Mesenchymal stem cell (in vitro differentiated cells and primary cell): Measurements from ENCODE around the gene COX19.

Experiments used
- DNase-seq: peaks from one replicate; pipeline ENCODE4 v3.0.0-alpha.2; 2013
- H2AFZ ChIP-seq: one replicate; pipeline ENCODE4 v1.6.1; 2013; ENCODE audit warnings: low read depth, mild to moderate bottlenecking, control low read depth, inconsistent platforms, low read length, moderate library complexity
- H2AK5ac ChIP-seq: 2 replicates; pipeline ENCODE4 v1.6.1; 2013; ENCODE audit warnings: low read length, moderate library complexity, mild to moderate bottlenecking, inconsistent platforms; ENCODE audit not compliant: severe bottlenecking
- H2BK120ac ChIP-seq: one replicate; pipeline ENCODE4 v1.6.1; 2013; ENCODE audit warnings: low read depth, mild to moderate bottlenecking, inconsistent platforms, low read length, moderate library complexity
- H2BK12ac ChIP-seq, 2 experiments: one replicate each; pipeline ENCODE4 v1.6.1; 2013; ENCODE audit warnings: inconsistent platforms in 2 of 2, low read length in 2 of 2, mild to moderate bottlenecking in 2 of 2, moderate library complexity in 2 of 2, control low read depth in 1 of 2
- H2BK15ac ChIP-seq: one replicate; pipeline ENCODE4 v1.6.1; 2013; ENCODE audit warnings: mild to moderate bottlenecking, low read depth, inconsistent platforms; ENCODE audit not compliant: poor library complexity, severe bottlenecking
- H2BK5ac ChIP-seq: 2 replicates; pipeline ENCODE4 v1.6.1; 2013; ENCODE audit warnings: low read depth, mild to moderate bottlenecking, low read length, control low read depth, inconsistent platforms; ENCODE audit not compliant: poor library complexity, severe bottlenecking
- H3K14ac ChIP-seq, 2 experiments: one replicate each; pipeline ENCODE4 v1.6.1; 2013; ENCODE audit warnings: inconsistent platforms in 2 of 2, low read length in 2 of 2, control low read depth in 1 of 2, mild to moderate bottlenecking in 1 of 2, moderate library complexity in 1 of 2
- H3K18ac ChIP-seq, 2 experiments: one replicate each; pipeline ENCODE4 v1.6.1; 2013; ENCODE audit warnings: inconsistent platforms in 2 of 2, low read length in 2 of 2, control low read depth in 1 of 2, low read depth in 1 of 2, mild to moderate bottlenecking in 1 of 2
- H3K23ac ChIP-seq, 2 experiments: one replicate each; pipeline ENCODE4 v1.6.1; 2013; ENCODE audit warnings: inconsistent platforms in 2 of 2, low read length in 2 of 2, mild to moderate bottlenecking in 2 of 2, moderate library complexity in 2 of 2, control low read depth in 1 of 2
- H3K27ac ChIP-seq: 2 replicates; pipeline ENCODE4 v1.5.1; 2013; ENCODE audit warnings: mild to moderate bottlenecking, moderate library complexity, low read length, control low read depth, inconsistent platforms; ENCODE audit not compliant: poor library complexity, severe bottlenecking
- H3K27me3 ChIP-seq, 2 experiments: 2 replicates each; pipeline versions ENCODE4 v1.6.1 to v1.7.0; 2013; ENCODE audit warnings: low read length in 2 of 2, mild to moderate bottlenecking in 2 of 2, moderate library complexity in 2 of 2, control low read depth in 1 of 2, inconsistent platforms in 1 of 2; ENCODE audit not compliant: control insufficient read depth in 1 of 2, insufficient read depth in 1 of 2
- H3K36me3 ChIP-seq, 2 experiments: 2 replicates each; pipeline versions ENCODE4 v1.6.1 to v1.7.0; 2013; ENCODE audit warnings: low read length in 2 of 2, control low read depth in 1 of 2, inconsistent platforms in 1 of 2, low read depth in 1 of 2, mild to moderate bottlenecking in 1 of 2; ENCODE audit not compliant: insufficient read depth in 2 of 2, control insufficient read depth in 1 of 2
- H3K4ac ChIP-seq, 2 experiments: one replicate each; pipeline ENCODE4 v1.6.1; 2013; ENCODE audit warnings: inconsistent platforms in 2 of 2, low read length in 2 of 2, mild to moderate bottlenecking in 2 of 2, moderate library complexity in 2 of 2, control low read depth in 1 of 2, low read depth in 1 of 2
- H3K4me1 ChIP-seq: 2 replicates; pipeline ENCODE4 v1.6.1; 2013; ENCODE audit warnings: low read depth, low read length, control low read depth; ENCODE audit not compliant: control insufficient read depth, insufficient read depth
- H3K4me2 ChIP-seq: 2 replicates; pipeline ENCODE4 v1.6.1; 2013; ENCODE audit warnings: low read length, mild to moderate bottlenecking, inconsistent platforms; ENCODE audit not compliant: poor library complexity, severe bottlenecking
- H3K4me3 ChIP-seq, 2 experiments: 2 replicates each; pipeline versions ENCODE4 v1.5.1 to v1.7.0; 2013; ENCODE audit warnings: low read length in 2 of 2, mild to moderate bottlenecking in 2 of 2, control low read depth in 1 of 2, low read depth in 1 of 2; ENCODE audit not compliant: insufficient read depth in 1 of 2
- H3K79me1 ChIP-seq: replicated peaks from 2 replicates; pipeline ENCODE4 v1.6.1; 2013; ENCODE audit warnings: mild to moderate bottlenecking, control low read depth, low read length, inconsistent platforms; ENCODE audit not compliant: poor library complexity, severe bottlenecking
- H3K9ac ChIP-seq: 2 replicates; pipeline ENCODE4 v1.7.0; 2013; ENCODE audit warnings: mild to moderate bottlenecking, low read length, moderate library complexity
- H3K9me3 ChIP-seq: 2 replicates; pipeline ENCODE4 v1.7.0; 2013; ENCODE audit warnings: mild to moderate bottlenecking, low read length; ENCODE audit not compliant: control insufficient read depth
- H4K8ac ChIP-seq: one replicate; pipeline ENCODE4 v1.6.1; 2013; ENCODE audit warnings: inconsistent platforms, mild to moderate bottlenecking, low read length, moderate library complexity
- H4K91ac ChIP-seq: one replicate; pipeline ENCODE4 v1.6.1; 2013; ENCODE audit warnings: mild to moderate bottlenecking, low read length, inconsistent platforms
- WGBS: methylation state at CpG from one replicate; pipeline ENCODE4 v1.1.7; 2013; ENCODE audit warnings: mixed read lengths; 5-methylcytosine and 5-hydroxymethylcytosine counted together
- small RNA-seq: library from polyadenylated mRNA; stranded (forward); fragments of <200 nt; extraction: miRNeasy Mini kit (QIAGEN cat#:217004); gene quantifications from one replicate; pipeline ENCODE3, GENCODE V24; 2013; ENCODE audit warnings: low read depth

COX19 gene

DNA sequence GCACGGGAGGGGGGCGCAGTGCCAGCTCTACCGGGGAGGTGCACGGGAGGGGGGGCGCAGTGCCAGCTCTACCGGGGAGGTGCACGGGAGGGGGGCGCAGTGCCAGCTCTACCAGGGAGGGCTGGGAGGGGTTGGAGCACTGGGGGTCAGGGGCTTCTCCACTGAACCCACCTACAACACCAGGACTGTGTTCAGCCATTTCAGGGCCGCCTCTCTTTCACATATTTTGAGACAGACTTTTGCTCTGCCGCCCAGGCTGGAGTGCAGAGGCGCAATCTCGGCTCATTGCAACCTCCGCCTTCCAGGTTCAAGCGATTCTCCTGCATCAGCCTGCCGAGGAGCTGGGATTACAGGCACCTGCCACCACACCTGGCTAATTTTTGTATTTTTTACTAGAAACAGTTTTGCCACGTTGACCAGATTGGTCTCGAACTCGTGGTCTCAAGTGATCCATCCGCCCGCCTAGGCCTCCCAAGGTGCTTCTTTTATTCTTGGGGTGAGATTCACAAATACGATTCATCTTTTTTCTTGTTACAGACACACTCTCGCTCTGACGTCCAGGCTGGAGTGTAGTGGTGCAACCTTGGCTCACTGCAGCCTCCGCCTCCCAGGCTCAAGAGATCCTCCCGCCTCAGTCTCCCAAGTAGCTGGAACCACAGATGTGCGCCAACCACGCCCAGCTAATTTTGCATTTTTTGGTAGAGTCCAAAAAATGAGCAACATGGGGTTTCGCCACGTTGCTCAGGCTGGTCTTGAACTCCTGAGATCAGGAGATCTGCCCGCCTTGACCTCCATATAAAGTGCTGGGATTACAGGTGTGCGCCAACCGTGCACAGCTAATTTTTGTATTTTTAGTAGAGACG lies 57.9 kb downstream of the COX19 start:
- Histone ChIP-seq H2BK120ac (no peak overlapping the region), H2AK5ac (no peak overlapping the region), H4K8ac (no peak overlapping the region), H4K91ac (no peak overlapping the region), H3K4me2 (no peak overlapping the region), H3K9ac (no peak overlapping the region), H3K27ac (no peak overlapping the region), H3K9me3 (no peaks in the 10 kb centered on the region), H3K27me3 (peaks cover 41 to 43% of the 10 kb centered on the region in 2 experiments), H3K4me3 (no peak overlapping the region), H3K23ac (no peak overlapping the region), H3K4ac (no peak overlapping the region), H2BK15ac (no peak overlapping the region), H2BK12ac (no peak overlapping the region), H3K14ac (no peak overlapping the region), H3K18ac (no peak overlapping the region), H3K4me1 (peaks cover 34% of the 10 kb centered on the region), H3K79me1 (no peaks in the 10 kb centered on the region), H2AFZ (no peak overlapping the region), H3K36me3 (no peaks in the 10 kb centered on the region), H2BK5ac (no peak overlapping the region)
- WGBS: 91% methylated on average over 27 of the region's 33 CpGs
- DNase-seq: no peak

- no peak overlapping the region for H3K9ac ChIP-seq
- no peak overlapping the region for H3K18ac ChIP-seq
- peak overlapping the region in 1 of 2 experiments; percentile 79 for H3K14ac ChIP-seq
- H3K27ac ChIP-seq: no peak overlapping the region
- H3K9me3 ChIP-seq: no peaks in the 10 kb centered on the region
- H3K79me1 ChIP-seq: no peaks in the 10 kb centered on the region
- no peak overlapping the region for H4K91ac ChIP-seq
- H3K4me1 ChIP-seq: peaks cover 33% of the 10 kb centered on the region
- H2BK12ac ChIP-seq: no peak overlapping the region
- no peak overlapping the region for H3K4me2 ChIP-seq
- no peak overlapping the region for H4K8ac ChIP-seq
- no peak for DNase-seq
- H2BK5ac ChIP-seq: no peak overlapping the region
- H3K27me3 ChIP-seq: peaks cover 37 to 41% of the 10 kb centered on the region in 2 experiments
- 48% methylated on average over 12 of the region's 17 CpGs for WGBS
- H3K4me3 ChIP-seq: no peak overlapping the region
- no peak overlapping the region for H2BK15ac ChIP-seq
- H2BK120ac ChIP-seq: no peak overlapping the region
- H3K36me3 ChIP-seq: no peaks in the 10 kb centered on the region
- no peak overlapping the region for H3K4ac ChIP-seq
- H3K23ac ChIP-seq: no peak overlapping the region
- H2AK5ac ChIP-seq: no peak overlapping the region
- no peak overlapping the region for H2AFZ ChIP-seq
These were observed 58.9 kb downstream of the COX19 start for GRCh38 chr7:916291-916941.

Small RNAs within 50 kb of the gene (small RNA-seq; reads per million reads assigned to genes)
- 342 reads per million, percentile 95 among the genes with 10 or more reads in this experiment for gene MIR339
